ENCODE data around the gene TNNC1.

Gene TNNC1

GRCh38 chr3:52470920-52471319, 17.1 kb upstream of the TNNC1 start:
- no peak for DNase-seq (ENCODE audit: low spot score)
- in situ Hi-C loops (cut with MboI; ENCODE audit: low pct_unique_long_range_greater_than_20kb, low sequenced_read_pairs, unreplicated experiment) = no loop called here
- TF ChIP-seq, protein P1, sequence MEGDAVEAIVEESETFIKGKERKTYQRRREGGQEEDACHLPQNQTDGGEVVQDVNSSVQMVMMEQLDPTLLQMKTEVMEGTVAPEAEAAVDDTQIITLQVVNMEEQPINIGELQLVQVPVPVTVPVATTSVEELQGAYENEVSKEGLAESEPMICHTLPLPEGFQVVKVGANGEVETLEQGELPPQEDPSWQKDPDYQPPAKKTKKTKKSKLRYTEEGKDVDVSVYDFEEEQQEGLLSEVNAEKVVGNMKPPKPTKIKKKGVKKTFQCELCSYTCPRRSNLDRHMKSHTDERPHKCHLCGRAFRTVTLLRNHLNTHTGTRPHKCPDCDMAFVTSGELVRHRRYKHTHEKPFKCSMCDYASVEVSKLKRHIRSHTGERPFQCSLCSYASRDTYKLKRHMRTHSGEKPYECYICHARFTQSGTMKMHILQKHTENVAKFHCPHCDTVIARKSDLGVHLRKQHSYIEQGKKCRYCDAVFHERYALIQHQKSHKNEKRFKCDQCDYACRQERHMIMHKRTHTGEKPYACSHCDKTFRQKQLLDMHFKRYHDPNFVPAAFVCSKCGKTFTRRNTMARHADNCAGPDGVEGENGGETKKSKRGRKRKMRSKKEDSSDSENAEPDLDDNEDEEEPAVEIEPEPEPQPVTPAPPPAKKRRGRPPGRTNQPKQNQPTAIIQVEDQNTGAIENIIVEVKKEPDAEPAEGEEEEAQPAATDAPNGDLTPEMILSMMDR (IDR thresholded peaks at IDR 0.05; ENCODE audit: extremely low read depth, insufficient read depth, missing control alignments) = no peak

GRCh38 chr3:52469001-52469400, 15.2 kb upstream of the TNNC1 start:
- in situ Hi-C loops (cut with MboI; ENCODE audit: low pct_unique_long_range_greater_than_20kb, low sequenced_read_pairs, unreplicated experiment) = no loop called here
- DNase-seq (ENCODE audit: low spot score) = no peak
- TF ChIP-seq, protein P1 (IDR thresholded peaks at IDR 0.05; ENCODE audit: extremely low read depth, insufficient read depth, missing control alignments) = no peak

- no peak for DNase-seq (ENCODE audit: low spot score)
- in situ Hi-C loops (cut with MboI; ENCODE audit: low pct_unique_long_range_greater_than_20kb, low sequenced_read_pairs, unreplicated experiment) = no loop called here
- TF ChIP-seq, protein P1 (IDR thresholded peaks at IDR 0.05; ENCODE audit: extremely low read depth, insufficient read depth, missing control alignments) = no peak
Measured at GRCh38 chr3:52468336-52468735, 14.5 kb upstream of the TNNC1 start.

DNA sequence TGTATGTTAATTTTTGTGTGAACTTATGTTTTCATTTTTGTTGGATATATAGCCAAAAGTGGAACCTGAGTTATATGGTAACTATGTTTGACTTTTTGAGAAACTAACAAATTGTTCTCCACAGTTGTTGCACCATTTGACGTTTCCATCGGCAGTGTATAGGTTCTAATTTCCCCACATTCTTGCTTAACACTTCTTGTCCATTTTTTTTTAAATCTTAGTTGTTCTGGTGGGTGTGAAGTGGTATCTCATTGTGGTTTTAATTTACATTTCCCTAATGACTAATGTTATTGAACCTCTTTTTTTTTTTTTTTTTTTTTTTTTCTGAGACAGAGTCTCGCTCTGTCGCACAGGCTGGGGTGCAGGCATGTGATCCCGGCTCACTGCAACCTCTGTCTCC, 9.6 kb upstream of the TNNC1 start:
- DNase-seq (ENCODE audit: low spot score) = no peak
- TF ChIP-seq, protein P1 (IDR thresholded peaks at IDR 0.05; ENCODE audit: extremely low read depth, insufficient read depth, missing control alignments) = no peak
- in situ Hi-C loops (cut with MboI; ENCODE audit: low pct_unique_long_range_greater_than_20kb, low sequenced_read_pairs, unreplicated experiment) = no loop called here

DNA sequence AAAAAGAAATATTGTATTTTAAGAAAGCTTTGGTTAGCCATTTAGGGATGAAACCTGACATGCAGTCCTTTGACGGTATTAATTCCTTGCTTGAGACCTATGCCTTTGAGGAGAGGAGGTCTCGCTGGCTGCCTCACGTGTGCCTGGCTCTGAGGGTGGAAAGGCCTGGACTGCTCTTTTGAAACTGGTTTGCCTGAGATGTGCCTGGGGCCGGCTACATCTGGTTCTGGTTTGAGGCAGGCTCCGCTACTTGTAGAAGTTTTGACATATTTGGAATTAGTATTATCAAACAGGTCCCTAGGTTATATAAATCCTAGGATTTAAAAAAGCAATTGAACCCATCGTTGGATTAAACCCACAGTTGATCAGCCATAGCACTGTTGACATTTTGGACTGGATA, 8.0 kb upstream of the TNNC1 start:
- in situ Hi-C loops (cut with MboI; ENCODE audit: low pct_unique_long_range_greater_than_20kb, low sequenced_read_pairs, unreplicated experiment) = no loop called here
- no peak for DNase-seq (ENCODE audit: low spot score)
- TF ChIP-seq, protein P1 (IDR thresholded peaks at IDR 0.05; ENCODE audit: extremely low read depth, insufficient read depth, missing control alignments) = no peak

DNA sequence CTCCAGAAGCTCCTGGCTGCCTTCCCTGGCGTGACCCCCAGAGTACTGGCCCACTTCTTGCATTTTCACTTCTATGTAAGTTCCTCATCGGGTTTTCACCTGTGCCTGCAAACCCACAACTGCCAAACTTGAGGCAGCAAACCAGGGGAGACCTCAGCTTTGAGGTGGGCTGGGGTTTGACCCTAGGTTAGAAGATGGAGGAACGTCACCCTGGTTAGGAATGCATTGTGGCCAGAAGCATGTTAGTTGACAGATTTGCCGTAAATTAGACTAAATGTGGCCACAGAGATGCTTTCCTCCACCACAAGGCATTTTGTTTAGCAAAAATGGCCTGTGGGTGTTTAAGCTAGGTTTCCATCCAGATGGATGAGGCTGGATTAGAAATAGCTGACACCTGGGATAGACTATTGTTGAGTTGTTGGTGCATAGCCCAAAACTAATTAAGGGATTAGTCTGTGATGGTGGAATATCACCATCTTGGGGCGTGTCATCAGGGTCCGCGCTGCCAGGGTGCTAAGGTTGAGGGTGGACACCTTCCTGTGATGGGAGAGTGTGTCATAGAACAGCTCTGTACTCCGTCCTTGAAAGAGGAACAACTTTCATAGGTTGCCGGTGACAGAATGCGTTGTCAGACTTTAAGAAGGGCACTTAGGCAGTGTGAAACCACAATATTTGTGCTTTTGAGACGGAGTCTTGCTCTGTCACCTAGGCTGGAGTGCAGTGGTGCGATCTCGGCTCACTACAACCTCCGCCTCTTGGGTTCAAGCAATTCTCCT, 5.1 kb upstream of the TNNC1 start:
- in situ Hi-C loops (cut with MboI; ENCODE audit: low pct_unique_long_range_greater_than_20kb, low sequenced_read_pairs, unreplicated experiment) = no loop called here
- DNase-seq (ENCODE audit: low spot score) = no peak
- TF ChIP-seq, protein P1 (IDR thresholded peaks at IDR 0.05; ENCODE audit: extremely low read depth, insufficient read depth, missing control alignments) = no peak
